GM12872 (cell line): ENCODE data around the gene HIF1A.

Experiments used
- CTCF ChIP-seq: IDR thresholded peaks from 3 replicates; pipeline ENCODE4 v1.5.1; 2011; ENCODE audit warnings: low read depth, mild to moderate bottlenecking, low read length, moderate library complexity; ENCODE audit not compliant: insufficient read depth

Gene HIF1A

DNA sequence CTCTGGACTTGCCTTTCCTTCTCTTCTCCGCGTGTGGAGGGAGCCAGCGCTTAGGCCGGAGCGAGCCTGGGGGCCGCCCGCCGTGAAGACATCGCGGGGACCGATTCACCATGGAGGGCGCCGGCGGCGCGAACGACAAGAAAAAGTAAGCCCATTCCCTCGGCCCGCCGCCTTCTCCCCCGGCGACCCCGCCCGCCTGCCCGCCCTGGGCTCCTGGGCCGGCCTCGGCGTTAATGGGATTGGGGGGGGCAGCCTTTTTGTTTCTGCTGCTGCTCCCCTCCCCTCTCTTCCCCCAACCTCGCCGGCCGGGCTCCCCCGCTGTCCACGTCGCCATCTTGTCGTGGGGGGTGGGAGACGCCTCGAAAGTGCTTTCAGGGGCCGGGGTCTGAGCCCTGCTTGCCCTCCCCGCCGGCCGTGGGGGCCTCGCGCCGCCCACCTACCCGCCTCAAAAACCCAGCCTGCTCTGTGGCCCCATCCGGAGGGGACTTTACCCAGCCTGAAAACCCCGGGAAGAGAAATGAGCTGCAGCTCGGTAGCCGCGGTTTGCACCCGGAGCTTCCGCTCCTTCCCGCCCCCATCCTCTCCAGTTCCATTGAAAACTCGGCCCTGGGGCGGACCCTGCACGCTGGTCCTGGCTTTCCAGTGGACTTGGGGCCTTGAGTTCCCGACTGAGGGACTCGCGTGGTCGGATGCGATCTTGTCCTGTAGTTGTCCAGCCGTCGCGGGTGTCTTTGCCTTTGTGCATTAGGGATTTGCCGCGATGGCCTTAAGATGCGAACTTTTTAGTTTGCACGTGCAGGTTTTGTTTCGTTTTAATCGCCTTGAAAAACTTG is 598 bp downstream of the HIF1A start:
- TF ChIP-seq CTCF, result no peak

- TF ChIP-seq CTCF, result no peak
Measured at GRCh38 chr14:61696753-61697318, 1.5 kb downstream of the HIF1A start.

GRCh38 chr14:61698206-61698980 is 3.1 kb downstream of the HIF1A start:
- TF ChIP-seq CTCF, result no peak

DNA sequence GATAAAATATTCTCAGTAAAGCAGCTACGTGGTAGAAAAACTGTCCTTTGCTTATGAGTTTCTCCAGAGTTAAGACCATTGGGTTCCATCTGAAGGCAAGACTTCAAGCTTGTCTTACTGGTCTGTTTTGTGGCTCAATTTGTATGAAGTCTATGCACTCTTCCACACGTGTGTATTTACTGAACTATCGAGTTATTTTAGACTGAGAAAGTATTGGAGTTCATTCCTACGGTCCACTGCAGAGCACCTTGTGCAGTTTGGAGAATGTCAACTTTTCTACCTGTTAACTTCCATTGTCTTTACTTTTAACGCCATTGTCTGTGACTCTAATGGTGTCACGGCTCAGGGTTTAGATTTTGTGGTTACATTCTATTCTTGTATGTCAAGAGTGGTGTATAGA is 3.7 kb downstream of the HIF1A start:
- no peak for TF ChIP-seq CTCF

GRCh38 chr14:61700104-61700886 is 5.0 kb downstream of the HIF1A start:
- no peak for TF ChIP-seq CTCF

DNA sequence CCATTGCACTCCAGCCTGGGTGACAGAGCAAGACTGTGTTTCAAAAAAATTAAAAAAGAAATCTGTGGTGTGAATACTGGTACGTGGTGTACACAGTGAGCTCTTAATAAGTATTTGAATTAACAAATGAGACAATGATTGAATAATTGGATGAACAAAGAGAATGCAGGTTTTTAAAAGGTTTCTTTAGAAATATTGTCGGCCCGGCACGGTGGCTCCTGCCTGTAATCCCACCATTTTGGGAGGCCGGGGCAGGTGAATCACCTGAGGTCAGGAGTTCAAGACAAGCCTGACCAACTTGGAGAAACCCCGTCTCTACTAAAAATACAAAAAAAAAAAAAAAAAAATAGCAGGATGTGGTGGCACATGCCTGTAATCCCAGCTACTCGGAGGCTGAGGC is 6.6 kb downstream of the HIF1A start:
- TF ChIP-seq CTCF, result no peak
